GM13977 (cell line): ENCODE results near the gene FUBP3.

Source experiments
- DNase-seq: peaks from one replicate; pipeline ENCODE4 v3.0.0; 2012; ENCODE audit warnings: low spot score
- in situ Hi-C: fragments of 300-500 bp; cut with MboI; formaldehyde crosslinking; loops from one replicate; pipeline ENCODE4 v1.12.0; 2022; ENCODE audit warnings: low sequenced_read_pairs, low pct_unique_long_range_greater_than_20kb, mixed read lengths, inconsistent platforms; ENCODE audit not compliant: unreplicated experiment
- TF ChIP-seq, protein P1 (sequence below): IDR thresholded peaks from 2 replicates; pipeline ENCODE4 v1.5.1; 2012; ENCODE audit warnings: mild to moderate bottlenecking, control low read depth; ENCODE audit not compliant: insufficient read depth; ENCODE audit errors: extremely low read depth, missing control alignments

FUBP3 gene

DNA sequence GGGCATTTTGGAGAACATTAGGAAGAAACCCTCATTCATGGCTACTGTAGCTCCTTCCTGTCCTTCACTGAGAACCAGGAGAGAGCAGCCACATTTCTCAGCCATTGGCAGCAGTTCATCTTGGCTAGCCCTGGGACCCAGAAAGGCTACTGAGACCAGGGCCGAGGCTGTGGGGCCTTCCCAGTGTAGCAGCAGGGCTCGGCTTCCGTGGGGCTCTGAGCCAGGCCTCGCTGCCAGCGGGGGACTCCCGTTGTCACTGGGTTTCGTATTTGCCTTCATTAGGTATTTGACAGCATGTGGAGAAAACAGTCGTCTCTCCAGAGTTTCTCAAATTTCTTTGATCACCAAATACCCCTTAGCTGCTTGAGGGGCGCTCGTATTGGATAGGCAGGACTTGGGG is 47.7 kb downstream of the FUBP3 start:
- in situ Hi-C loops, result no loop called here
- TF ChIP-seq, protein P1, sequence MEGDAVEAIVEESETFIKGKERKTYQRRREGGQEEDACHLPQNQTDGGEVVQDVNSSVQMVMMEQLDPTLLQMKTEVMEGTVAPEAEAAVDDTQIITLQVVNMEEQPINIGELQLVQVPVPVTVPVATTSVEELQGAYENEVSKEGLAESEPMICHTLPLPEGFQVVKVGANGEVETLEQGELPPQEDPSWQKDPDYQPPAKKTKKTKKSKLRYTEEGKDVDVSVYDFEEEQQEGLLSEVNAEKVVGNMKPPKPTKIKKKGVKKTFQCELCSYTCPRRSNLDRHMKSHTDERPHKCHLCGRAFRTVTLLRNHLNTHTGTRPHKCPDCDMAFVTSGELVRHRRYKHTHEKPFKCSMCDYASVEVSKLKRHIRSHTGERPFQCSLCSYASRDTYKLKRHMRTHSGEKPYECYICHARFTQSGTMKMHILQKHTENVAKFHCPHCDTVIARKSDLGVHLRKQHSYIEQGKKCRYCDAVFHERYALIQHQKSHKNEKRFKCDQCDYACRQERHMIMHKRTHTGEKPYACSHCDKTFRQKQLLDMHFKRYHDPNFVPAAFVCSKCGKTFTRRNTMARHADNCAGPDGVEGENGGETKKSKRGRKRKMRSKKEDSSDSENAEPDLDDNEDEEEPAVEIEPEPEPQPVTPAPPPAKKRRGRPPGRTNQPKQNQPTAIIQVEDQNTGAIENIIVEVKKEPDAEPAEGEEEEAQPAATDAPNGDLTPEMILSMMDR, result no peak
- DNase-seq, result no peak

DNA sequence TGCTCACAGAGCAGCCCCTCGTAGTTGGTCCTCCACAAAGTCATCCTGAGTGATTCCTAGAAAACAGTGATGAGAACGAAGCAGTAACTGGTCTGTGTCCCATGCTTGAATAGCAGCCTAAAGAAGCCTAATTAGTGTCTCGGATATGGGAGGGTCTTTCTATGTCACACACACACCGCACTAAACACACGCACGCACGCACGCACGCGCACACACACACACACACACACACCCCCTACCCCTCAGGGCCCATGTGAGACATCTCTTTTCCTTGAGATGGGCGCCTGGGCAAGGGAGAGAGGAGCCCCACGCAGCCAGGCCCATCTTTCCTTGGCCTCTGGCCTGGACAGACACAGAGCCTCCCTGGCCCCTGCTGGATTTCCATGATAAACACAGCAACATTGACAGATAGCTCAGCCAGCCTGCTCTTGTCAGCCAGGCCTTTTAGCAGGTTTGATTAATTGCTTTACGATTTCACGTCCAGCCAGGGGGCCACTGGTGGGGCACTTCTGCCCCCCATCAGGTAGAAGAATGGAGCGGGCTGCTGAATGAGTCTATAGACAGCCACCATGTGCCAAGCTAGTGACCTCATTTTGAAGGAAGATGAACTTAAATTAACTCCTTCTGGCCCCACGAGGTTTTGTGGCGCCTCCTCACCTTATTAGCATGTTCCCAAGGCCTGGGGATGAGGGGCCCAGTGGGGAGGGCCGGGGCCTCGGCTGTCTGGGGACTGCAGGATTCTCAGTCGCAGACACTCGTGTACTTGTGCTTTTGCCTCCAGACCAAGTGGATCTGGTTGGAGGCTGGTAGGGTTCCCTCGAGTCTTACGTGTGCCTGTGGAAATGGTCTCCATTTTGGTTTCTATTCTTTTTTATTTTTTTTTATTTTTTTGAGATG is 48.8 kb downstream of the FUBP3 start:
- in situ Hi-C loops, result no loop called here

DNA sequence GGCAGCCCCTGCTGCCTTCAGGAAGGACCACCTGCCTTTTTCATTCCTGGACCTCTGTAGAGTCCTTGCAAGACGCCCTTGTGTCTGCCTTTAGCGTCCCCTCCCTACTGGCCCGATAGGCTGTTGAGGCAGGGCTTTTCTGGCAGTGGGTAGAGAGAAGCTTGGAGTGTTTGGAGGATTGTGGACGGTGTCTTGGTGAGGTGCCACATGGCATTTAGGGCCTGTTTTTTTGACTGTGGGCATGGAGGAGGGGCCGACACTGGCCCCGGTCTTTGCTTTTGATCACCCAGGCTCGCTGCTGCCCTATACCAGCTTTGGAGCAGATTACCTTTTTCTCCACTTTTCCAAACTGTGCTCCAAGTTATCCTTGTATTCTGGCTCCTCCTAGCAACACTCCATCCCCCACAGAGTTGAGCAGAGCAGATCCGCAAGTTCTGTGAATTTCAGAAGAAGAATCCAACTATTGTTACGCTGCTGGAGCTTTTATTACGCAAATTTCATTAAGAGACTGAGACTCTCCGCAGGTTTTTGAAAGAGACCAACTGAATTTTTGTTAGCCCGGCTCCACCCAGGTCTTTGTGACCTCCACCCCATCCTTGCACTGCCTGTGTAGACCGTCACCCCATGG is 50.2 kb downstream of the FUBP3 start:
- TF ChIP-seq, protein P1, result no peak
- DNase-seq, result no peak
- in situ Hi-C loops, result no loop called here

More for the DNA sequence above, 48.8 kb downstream of the FUBP3 start:
- no peak for DNase-seq
- TF ChIP-seq, protein P1, result no peak

DNA sequence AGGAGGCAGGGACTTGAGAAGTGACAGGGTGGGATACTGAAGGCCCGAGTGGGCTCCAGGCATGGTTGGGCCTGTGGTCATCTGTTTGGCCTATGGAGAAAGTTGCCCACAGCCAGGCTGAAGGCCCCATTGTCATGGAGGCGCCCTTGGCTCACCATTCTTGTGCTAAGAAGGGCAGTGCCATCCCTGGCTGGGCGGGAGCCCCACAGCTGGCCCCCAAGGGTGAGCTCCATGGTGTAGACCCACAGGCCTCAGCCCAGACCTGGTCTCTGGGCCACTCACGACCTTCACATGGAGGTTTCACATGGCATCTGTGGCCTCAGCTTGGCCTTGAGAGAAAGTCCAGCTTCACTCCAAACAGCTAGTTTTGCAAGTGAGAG is 50.7 kb downstream of the FUBP3 start:
- no peak for DNase-seq
- TF ChIP-seq, protein P1, result no peak
- in situ Hi-C loops, result no loop called here

DNA sequence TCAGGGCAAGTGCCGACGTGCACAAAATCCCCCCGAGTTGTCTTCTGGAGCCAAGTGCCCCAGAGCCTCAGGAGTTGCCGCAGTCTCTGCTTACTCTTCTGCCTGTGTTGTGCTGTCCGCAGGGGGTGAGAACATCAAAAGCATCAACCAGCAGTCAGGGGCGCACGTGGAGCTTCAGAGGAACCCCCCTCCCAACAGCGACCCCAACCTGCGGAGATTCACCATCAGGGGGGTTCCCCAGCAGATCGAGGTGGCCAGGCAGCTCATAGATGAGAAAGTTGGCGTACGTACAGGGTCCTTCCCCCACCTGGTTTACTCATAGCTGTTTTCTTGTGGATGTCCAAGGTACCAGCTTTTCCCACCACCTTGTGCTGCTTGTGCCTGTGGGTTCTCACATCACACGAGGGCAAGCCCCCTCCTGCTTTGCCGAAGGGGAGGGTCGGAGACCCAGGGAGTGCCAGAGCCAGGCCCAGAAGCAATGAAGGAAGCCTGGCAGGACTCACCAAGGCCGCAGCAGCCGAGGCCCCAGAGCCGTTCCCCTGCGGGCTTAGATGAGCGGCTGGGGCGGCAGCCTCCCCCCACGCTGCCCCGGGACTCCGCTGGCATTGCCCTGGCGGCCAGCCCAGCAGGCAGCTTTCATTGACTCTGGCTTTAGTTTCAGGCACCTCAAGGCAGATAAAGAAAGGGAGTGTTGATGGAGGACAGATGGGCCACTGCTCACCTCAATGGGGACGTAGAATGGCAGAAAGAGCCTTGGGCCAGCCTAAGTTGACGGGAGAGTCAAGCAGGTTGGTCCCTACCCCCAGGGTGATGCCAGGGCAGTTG is 51.3 kb downstream of the FUBP3 start:
- TF ChIP-seq, protein P1, result no peak
- no peak for DNase-seq
- in situ Hi-C loops, result no loop called here

DNA sequence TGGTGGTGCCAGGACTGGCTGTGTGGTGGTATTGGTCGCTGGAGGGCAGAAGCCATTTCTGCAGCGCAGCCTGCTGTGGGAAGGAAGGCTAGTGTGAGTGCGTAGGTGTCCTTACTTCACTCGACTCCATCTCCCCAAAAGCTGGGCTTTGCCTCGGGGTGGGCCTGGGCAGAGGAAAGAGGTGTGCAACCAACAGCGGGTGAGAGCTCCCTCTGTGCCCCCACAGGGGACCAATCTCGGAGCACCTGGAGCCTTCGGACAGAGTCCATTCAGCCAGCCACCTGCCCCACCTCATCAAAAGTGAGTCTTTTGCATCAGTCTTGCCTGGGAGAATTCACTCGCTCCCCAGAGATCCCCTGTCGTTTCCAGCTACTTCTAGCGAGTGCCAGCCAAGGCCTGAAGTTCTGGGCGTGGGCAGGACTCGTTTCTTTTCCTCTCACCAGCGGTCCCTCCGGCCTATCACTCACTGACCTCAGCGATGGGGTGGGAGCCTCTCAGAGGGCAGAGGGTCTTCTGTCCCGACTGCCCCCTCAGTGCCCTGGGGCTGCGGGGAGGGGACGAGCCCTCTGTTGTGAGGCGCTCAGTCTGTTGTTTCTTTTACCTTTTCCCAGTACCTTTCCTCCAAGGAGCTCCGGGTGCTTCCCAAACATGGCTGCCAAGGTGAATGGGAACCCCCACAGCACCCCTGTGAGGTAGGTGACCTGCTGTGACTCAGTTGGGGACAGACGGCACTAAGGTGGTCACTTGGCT is 52.1 kb downstream of the FUBP3 start:
- no peak for DNase-seq
- TF ChIP-seq, protein P1, result no peak
- in situ Hi-C loops, result no loop called here
